Measurements from ENCODE around the gene CDCP1. TPM values are rescaled to one million over a fixed set of nuclear protein-coding genes. Genes with fewer than 3 reads are reported as not detected.

Gene CDCP1
- total RNA-seq, 1 experiment from 2014 or later = 85.0 TPM

- H3K36me3 ChIP-seq (ENCODE audit: low read depth) = no peaks in the 10 kb centered on the region
- no peaks in the 10 kb centered on the region for H3K27me3 ChIP-seq (ENCODE audit: insufficient read depth, low read depth)
- CTCF ChIA-PET = interaction anchor here (0.6 kb wide), 1 partner anchor 75 kb away, joined by 3 read pairs; no protein-coding TSS in a partner anchor
- H3K4me2 ChIP-seq = no peak overlapping the region
- no peaks in the 10 kb centered on the region for H3K9me3 ChIP-seq (ENCODE audit: insufficient read depth, low read depth)
- no peak for TF ChIP-seq CTCF (conservative IDR thresholded peaks at IDR 0.05)
- no peak for TF ChIP-seq EZH2 (IDR thresholded peaks at IDR 0.05; ENCODE audit: low read depth)
- no peak overlapping the region for H3K27ac ChIP-seq
- BruUV-seq (replicated peaks) = no TSS peak
- H3K4me1 ChIP-seq (replicated peaks; ENCODE audit: insufficient read depth) = peaks cover 35% of the 10 kb centered on the region
- H2AFZ ChIP-seq = no peak overlapping the region
- no peak overlapping the region for H3K4me3 ChIP-seq
- H3K79me2 ChIP-seq (ENCODE audit: low read depth) = no peaks in the 10 kb centered on the region
- peaks cover 35% of the 10 kb centered on the region for H3F3A ChIP-seq (ENCODE audit: insufficient read depth, low read depth)
- no peaks in the 10 kb centered on the region for H4K20me1 ChIP-seq (ENCODE audit: insufficient read depth)
- POLR2A ChIA-PET (ENCODE audit: unreplicated experiment) = interaction anchor here (0.6 kb wide), 1 partner anchor 13 kb away, joined by 3 read pairs; no protein-coding TSS in a partner anchor
- no peaks in the 10 kb centered on the region for H3K9me2 ChIP-seq (ENCODE audit: insufficient read depth)
- intact Hi-C loops (cut with micrococcal nuclease; ENCODE audit: unreplicated experiment) = no loop called here
- no peak for DNase-seq
Observed at GRCh38 chr3:45169125-45169904, 23.1 kb upstream of the CDCP1 start.

- Histone ChIP-seq H3K27me3 (ENCODE audit: insufficient read depth, low read depth) (no peaks in the 10 kb centered on the region), H3F3A (ENCODE audit: insufficient read depth, low read depth) (peaks cover 35% of the 10 kb centered on the region), H3K79me2 (ENCODE audit: low read depth) (no peaks in the 10 kb centered on the region), H3K27ac (peak overlapping the region; percentile 92), H3K9me2 (ENCODE audit: insufficient read depth) (no peaks in the 10 kb centered on the region), H4K20me1 (ENCODE audit: insufficient read depth) (no peaks in the 10 kb centered on the region), H3K4me1 (replicated peaks; ENCODE audit: insufficient read depth) (peaks cover 35% of the 10 kb centered on the region), H3K4me3 (no peak overlapping the region), H3K9me3 (ENCODE audit: insufficient read depth, low read depth) (no peaks in the 10 kb centered on the region), H3K4me2 (peak overlapping the region; percentile 63), H2AFZ (no peak overlapping the region), H3K36me3 (ENCODE audit: low read depth) (no peaks in the 10 kb centered on the region)
- no TSS peak for BruUV-seq (replicated peaks)
- DNase-seq = no peak
- TF ChIP-seq CTCF (conservative IDR thresholded peaks at IDR 0.05) (no peak), EZH2 (IDR thresholded peaks at IDR 0.05; ENCODE audit: low read depth) (no peak)
- intact Hi-C loops (cut with micrococcal nuclease; ENCODE audit: unreplicated experiment) = no loop called here
- ChIA-PET POLR2A (ENCODE audit: unreplicated experiment) (interaction anchor here (0.6 to 1.6 kb wide), 2 partner anchors 8 to 15 kb away, joined by 3 to 8 read pairs; no protein-coding TSS in a partner anchor), CTCF (interaction anchor here (0.6 kb wide), 1 partner anchor 75 kb away, joined by 3 read pairs; no protein-coding TSS in a partner anchor)
Observed at GRCh38 chr3:45168451-45168850, 22.3 kb upstream of the CDCP1 start.

- TF ChIP-seq CTCF (conservative IDR thresholded peaks at IDR 0.05) = no peak
- no peak for TF ChIP-seq EZH2 (IDR thresholded peaks at IDR 0.05; ENCODE audit: low read depth)
- intact Hi-C loops (cut with micrococcal nuclease; ENCODE audit: unreplicated experiment) = loop anchor here (1.0 to 2.0 kb wide), 5 partner anchors 16 to 127 kb away; no protein-coding TSS in a partner anchor
- ChIA-PET CTCF (no interaction called here), POLR2A (ENCODE audit: unreplicated experiment) (interaction anchor here (0.5 to 1.6 kb wide), 8 partner anchors 9 to 1211 kb away, joined by 3 to 11 read pairs (median 3); partner anchors contain the start of gene CDCP1)
- Histone ChIP-seq H2AFZ (no peak overlapping the region), H3K79me2 (ENCODE audit: low read depth) (no peaks in the 10 kb centered on the region), H3K4me3 (peak overlapping the region; percentile 26; the same call in 1 of the 2 replicates), H4K20me1 (ENCODE audit: insufficient read depth) (no peaks in the 10 kb centered on the region), H3F3A (ENCODE audit: insufficient read depth, low read depth) (peaks cover 35% of the 10 kb centered on the region), H3K9me3 (ENCODE audit: insufficient read depth, low read depth) (no peaks in the 10 kb centered on the region), H3K4me1 (replicated peaks; ENCODE audit: insufficient read depth) (peaks cover 35% of the 10 kb centered on the region), H3K27me3 (ENCODE audit: insufficient read depth, low read depth) (no peaks in the 10 kb centered on the region), H3K27ac (peak overlapping the region; percentile 92), H3K9me2 (ENCODE audit: insufficient read depth) (no peaks in the 10 kb centered on the region), H3K36me3 (ENCODE audit: low read depth) (no peaks in the 10 kb centered on the region), H3K4me2 (peak overlapping the region; percentile 66)
- BruUV-seq (replicated peaks) = TSS peak; percentile 75
- peak; percentile 96 to 97 for DNase-seq
Observed at GRCh38 chr3:45167011-45167911, 21.1 kb upstream of the CDCP1 start.

Measured in PC-9 (cell line).